ENCODE results near the gene RPL13. TPM values are rescaled to one million over a fixed set of nuclear protein-coding genes. Genes with fewer than 3 reads are reported as not detected.

RPL13 gene
- total and polyA plus RNA-seq, 2 of the 13 experiments (the other 11 are each of a cell fraction or from before 2014, with no cell fraction given) = 2,988 to 4,411 TPM

DNA sequence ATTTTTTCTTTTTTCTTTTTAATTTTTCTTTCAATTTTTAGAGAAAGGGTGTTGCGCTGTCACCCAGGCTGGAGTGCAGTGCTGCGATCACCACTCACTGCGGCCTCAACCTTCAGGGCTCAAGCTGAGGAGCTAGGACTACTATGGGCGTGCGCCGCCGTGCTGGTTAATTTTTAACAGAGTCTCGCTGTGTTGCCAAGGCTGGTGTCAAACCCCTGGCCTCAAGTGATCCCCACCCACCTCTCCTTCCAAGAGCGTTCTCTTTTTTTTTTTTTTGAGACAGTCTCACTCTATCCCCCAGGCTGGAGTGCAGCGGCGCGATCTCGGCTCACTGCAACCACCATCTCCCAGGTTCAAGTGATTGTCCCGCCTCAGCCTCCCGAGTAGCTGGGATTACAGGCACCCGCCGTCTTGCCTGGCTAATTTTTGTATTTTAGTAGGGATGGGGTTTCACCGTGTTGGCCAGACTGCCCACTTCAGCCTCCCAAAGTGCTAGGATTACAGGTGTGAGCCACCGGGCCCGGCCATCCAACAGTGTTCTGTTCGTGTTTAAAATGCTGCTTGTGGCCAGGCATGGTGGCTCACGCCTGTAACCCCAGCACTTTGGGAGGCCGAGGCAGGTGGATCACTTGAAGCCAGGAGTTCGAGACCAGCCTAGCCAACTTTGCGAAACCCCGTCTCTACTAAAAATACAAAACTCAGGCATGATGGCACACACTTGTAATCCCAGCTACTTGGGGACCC lies 14.5 kb upstream of the RPL13 start (continued):
- TF ChIP-seq, protein P1, sequence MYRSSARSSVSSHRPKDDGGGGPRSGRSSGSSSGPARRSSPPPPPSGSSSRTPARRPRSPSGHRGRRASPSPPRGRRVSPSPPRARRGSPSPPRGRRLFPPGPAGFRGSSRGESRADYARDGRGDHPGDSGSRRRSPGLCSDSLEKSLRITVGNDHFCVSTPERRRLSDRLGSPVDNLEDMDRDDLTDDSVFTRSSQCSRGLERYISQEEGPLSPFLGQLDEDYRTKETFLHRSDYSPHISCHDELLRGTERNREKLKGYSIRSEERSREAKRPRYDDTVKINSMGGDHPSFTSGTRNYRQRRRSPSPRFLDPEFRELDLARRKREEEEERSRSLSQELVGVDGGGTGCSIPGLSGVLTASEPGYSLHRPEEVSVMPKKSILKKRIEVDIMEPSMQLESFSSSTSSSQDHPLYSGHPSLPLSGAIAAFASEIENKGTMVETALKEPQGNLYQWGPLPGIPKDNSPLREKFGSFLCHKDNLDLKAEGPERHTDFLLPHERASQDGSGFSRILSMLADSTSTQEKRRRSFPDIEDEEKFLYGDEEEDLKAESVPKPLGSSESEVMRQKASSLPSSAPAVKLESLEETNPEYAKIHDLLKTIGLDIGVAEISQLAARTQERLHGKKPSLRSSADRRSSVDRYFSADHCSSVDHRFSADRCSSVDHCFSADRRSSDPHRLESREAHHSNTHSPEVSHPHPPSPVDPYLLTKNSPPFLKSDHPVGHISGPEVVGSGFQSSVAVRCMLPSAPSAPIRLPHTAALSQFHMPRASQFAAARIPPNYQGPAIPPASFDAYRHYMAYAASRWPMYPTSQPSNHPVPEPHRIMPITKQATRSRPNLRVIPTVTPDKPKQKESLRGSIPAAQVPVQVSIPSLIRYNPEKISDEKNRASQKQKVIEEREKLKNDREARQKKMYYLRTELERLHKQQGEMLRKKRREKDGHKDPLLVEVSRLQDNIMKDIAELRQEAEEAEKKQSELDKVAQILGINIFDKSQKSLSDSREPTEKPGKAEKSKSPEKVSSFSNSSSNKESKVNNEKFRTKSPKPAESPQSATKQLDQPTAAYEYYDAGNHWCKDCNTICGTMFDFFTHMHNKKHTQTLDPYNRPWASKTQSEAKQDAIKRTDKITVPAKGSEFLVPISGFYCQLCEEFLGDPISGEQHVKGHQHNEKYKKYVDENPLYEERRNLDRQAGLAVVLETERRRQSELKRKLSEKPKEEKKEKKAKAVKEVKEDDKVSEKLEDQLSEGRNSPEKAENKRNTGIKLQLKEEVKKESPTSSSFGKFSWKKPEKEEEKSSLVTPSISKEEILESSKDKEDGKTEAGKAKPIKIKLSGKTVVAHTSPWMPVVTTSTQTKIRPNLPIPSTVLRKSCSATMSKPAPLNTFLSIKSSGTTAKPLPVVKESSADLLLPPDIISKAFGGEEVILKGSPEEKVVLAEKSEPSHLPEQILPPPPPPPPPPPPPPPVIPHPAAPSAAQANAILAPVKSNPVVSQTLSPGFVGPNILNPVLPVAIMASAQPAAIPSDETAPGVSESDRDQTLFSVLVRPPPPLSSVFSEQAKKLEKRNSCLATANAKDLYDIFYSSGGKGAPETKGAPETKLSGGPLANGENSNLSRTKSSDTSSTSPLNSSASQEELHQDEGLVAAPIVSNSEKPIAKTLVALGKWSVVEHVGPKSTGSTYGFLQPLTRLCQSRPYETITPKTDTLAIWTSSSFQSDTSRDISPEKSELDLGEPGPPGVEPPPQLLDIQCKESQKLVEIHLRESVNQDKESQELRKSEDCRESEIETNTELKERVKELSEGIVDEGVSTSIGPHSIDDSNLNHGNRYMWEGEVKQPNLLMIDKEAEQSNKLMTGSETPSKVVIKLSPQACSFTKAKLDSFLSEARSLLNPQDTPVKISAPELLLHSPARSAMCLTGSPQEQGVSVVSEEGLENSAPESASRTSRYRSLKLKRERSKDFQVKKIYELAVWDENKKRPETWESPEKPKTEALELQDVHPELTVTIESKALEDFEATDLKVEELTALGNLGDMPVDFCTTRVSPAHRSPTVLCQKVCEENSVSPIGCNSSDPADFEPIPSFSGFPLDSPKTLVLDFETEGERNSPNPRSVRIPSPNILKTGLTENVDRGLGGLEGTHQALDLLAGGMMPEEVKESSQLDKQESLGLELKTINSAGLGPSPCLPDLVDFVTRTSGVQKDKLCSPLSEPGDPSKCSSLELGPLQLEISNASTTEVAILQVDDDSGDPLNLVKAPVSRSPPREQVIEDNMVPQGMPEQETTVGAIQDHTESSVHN (CRISPR knock-in tag; IDR thresholded peaks at IDR 0.05) = peak; percentile 57; the same call in 1 of the 2 replicates
- TF ChIP-seq FOXP4 (CRISPR knock-in tag; IDR thresholded peaks at IDR 0.05) (peak; percentile 70; the same call in 1 of the 2 replicates), SAP130 (CRISPR knock-in tag; IDR thresholded peaks at IDR 0.05; ENCODE audit: low read depth) (peak; percentile 65), ZNF468 (CRISPR knock-in tag; IDR thresholded peaks at IDR 0.05) (no peak), DNMT3B (CRISPR knock-in tag; conservative IDR thresholded peaks at IDR 0.05) (no peak), RFXAP (CRISPR knock-in tag; IDR thresholded peaks at IDR 0.05; ENCODE audit: borderline replicate concordance) (peak; percentile 82; the same call in 1 of the 2 replicates), ATF7 (IDR thresholded peaks at IDR 0.05) (no peak), ATF7 (CRISPR knock-in tag; IDR thresholded peaks at IDR 0.05) (0 out of 2 replicates have a peak, but pooled peaks have one; percentile 20), ZNF768 (CRISPR knock-in tag; IDR thresholded peaks at IDR 0.05) (no peak), ZNF672 (CRISPR knock-in tag; IDR thresholded peaks at IDR 0.05) (no peak), CREM (IDR thresholded peaks at IDR 0.05) (no peak; the same call in 1 of the 2 replicates), CREM (CRISPR knock-in tag; IDR thresholded peaks at IDR 0.05) (no peak), TFE3 (CRISPR knock-in tag; IDR thresholded peaks at IDR 0.05) (no peak), KAT7 (CRISPR knock-in tag; IDR thresholded peaks at IDR 0.05; ENCODE audit: borderline replicate concordance) (peak; percentile 49)
- TF ChIP-seq, protein P2, sequence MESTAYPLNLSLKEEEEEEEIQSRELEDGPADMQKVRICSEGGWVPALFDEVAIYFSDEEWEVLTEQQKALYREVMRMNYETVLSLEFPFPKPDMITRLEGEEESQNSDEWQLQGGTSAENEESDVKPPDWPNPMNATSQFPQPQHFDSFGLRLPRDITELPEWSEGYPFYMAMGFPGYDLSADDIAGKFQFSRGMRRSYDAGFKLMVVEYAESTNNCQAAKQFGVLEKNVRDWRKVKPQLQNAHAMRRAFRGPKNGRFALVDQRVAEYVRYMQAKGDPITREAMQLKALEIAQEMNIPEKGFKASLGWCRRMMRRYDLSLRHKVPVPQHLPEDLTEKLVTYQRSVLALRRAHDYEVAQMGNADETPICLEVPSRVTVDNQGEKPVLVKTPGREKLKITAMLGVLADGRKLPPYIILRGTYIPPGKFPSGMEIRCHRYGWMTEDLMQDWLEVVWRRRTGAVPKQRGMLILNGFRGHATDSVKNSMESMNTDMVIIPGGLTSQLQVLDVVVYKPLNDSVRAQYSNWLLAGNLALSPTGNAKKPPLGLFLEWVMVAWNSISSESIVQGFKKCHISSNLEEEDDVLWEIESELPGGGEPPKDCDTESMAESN (CRISPR knock-in tag; conservative IDR thresholded peaks at IDR 0.05) = no peak
